ENCODE results near the gene CAMKMT. TPM values are rescaled to one million over a fixed set of nuclear protein-coding genes. Genes with fewer than 3 reads are reported as not detected.
A peak's percentile ranks its signal among the peaks of the same experiment; 100 is the strongest.

Gene CAMKMT
- total RNA-seq, 1 experiment from 2014 or later = 17.4 TPM

DNA sequence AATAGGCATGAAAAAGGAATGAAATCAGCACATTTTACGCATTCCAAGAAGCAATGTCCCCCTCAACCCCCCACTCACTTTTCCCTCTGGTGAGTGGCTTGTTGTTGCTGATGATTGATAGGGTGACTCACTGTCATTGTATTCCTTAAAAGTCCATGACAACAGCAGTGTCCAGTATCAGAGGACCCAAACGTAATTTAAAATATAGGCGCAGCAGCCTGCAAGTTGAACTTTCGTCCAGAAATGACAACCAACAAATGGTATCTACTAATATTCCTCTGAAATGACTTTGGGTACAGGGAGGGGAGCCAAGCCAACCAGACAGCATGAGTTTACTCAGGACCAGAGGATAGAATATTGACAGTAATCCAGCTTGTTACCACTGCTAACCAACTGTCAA is 396.8 kb downstream of the CAMKMT start:
- Histone ChIP-seq H2BK120ac (ENCODE audit: low read depth, low read length, poor library complexity, severe bottlenecking) (no peak overlapping the region), H3K4me1 (ENCODE audit: insufficient read depth, low read length) (0 out of 2 replicates have a peak, but pooled peaks cover 2% of the 10 kb centered on the region), H3T11ph (ENCODE audit: low read length) (no peak overlapping the region), H4K20me1 (ENCODE audit: control insufficient read depth, insufficient read depth, insufficient read length) (no peaks in the 10 kb centered on the region), H2BK15ac (ENCODE audit: low read depth, low read length) (no peak overlapping the region), H3K9ac (ENCODE audit: extremely low read depth, insufficient read length, low read length) (no peak overlapping the region), H3K4me2 (ENCODE audit: insufficient read depth, insufficient read length, low read length) (no peak overlapping the region), H2BK12ac (ENCODE audit: insufficient read length, low read depth, low read length) (no peak overlapping the region), H4K8ac (replicated peaks; ENCODE audit: insufficient read length, low read depth, low read length) (no peak overlapping the region), H2BK20ac (ENCODE audit: low read depth, low read length, poor library complexity, severe bottlenecking) (no peak overlapping the region), H3K27ac (ENCODE audit: insufficient read length, low read depth, low read length) (no peak overlapping the region), H3K4ac (ENCODE audit: low read depth, low read length) (no peak overlapping the region), H3K27me3 (ENCODE audit: insufficient read depth, low read length) (no peaks in the 10 kb centered on the region), H3K9me3 (ENCODE audit: control insufficient read depth, low read depth, low read length) (no peaks in the 10 kb centered on the region), H4K91ac (ENCODE audit: insufficient read length, low read depth, low read length) (no peak overlapping the region), H3K79me1 (ENCODE audit: insufficient read depth, low read depth, low read length, poor library complexity, severe bottlenecking) (no peaks in the 10 kb centered on the region), H3K14ac (ENCODE audit: insufficient read depth, low read length) (no peak overlapping the region), H3K56ac (ENCODE audit: insufficient read length, low read depth, low read length) (no peak overlapping the region), H3K18ac (ENCODE audit: insufficient read length, low read depth, low read length) (no peak overlapping the region), H2AK5ac (ENCODE audit: insufficient read length, low read length) (no peak overlapping the region), H3K23ac (ENCODE audit: insufficient read length, low read depth, low read length) (no peak overlapping the region), H3K79me2 (ENCODE audit: insufficient read depth, low read length) (no peaks in the 10 kb centered on the region), H4K5ac (ENCODE audit: insufficient read length, low read depth, low read length) (no peak overlapping the region), H2BK5ac (ENCODE audit: insufficient read length, low read length) (no peak overlapping the region), H3K23me2 (ENCODE audit: insufficient read length, low read depth, low read length, poor library complexity, severe bottlenecking) (no peaks in the 10 kb centered on the region), H2AFZ (ENCODE audit: low read length) (no peak overlapping the region)
- no CpG with 5 or more reads among the region's 4 CpGs for WGBS (ENCODE audit: extremely low coverage, insufficient read length, low lambda C conversion rate)
- TF ChIP-seq, protein P1, sequence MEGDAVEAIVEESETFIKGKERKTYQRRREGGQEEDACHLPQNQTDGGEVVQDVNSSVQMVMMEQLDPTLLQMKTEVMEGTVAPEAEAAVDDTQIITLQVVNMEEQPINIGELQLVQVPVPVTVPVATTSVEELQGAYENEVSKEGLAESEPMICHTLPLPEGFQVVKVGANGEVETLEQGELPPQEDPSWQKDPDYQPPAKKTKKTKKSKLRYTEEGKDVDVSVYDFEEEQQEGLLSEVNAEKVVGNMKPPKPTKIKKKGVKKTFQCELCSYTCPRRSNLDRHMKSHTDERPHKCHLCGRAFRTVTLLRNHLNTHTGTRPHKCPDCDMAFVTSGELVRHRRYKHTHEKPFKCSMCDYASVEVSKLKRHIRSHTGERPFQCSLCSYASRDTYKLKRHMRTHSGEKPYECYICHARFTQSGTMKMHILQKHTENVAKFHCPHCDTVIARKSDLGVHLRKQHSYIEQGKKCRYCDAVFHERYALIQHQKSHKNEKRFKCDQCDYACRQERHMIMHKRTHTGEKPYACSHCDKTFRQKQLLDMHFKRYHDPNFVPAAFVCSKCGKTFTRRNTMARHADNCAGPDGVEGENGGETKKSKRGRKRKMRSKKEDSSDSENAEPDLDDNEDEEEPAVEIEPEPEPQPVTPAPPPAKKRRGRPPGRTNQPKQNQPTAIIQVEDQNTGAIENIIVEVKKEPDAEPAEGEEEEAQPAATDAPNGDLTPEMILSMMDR (conservative IDR thresholded peaks at IDR 0.05) = no peak
- peaks cover 31 to 37% of the 10 kb centered on the region in 2 experiments for H3K4me1 Mint-ChIP-seq
- no peaks in the 10 kb centered on the region; a peak in 1 of 7 replicates for H3K36me3 Mint-ChIP-seq (ENCODE audit: insufficient read depth in 1 of 3, low read depth in 3 of 3)
- no peak for DNase-seq
- peak overlapping the region in 1 of 3 experiments; percentile 51; a peak in 1 of 7 replicates for H3K27ac Mint-ChIP-seq
- no peak overlapping the region for H3K4me3 Mint-ChIP-seq
- H3K9me3 Mint-ChIP-seq = no peaks in the 10 kb centered on the region
- H3K27me3 Mint-ChIP-seq (ENCODE audit: low read depth) = peaks cover 4% of the 10 kb centered on the region; the same call in 1 of the 2 replicates

Data from H9 (cell line).